HCT116 (cell line): ENCODE measurements around the gene NOXA1. TPM values are rescaled to one million over a fixed set of nuclear protein-coding genes. Genes with fewer than 3 reads are reported as not detected.

Experiments used
- EGR1 ChIP-seq: IDR thresholded peaks from 2 replicates; pipeline ENCODE4 v1.6.1; 2012; ENCODE audit warnings: low read depth
- FOSL1 ChIP-seq: IDR thresholded peaks from 2 replicates; pipeline ENCODE4 v1.6.1; 2012; ENCODE audit warnings: low read depth
- JUND ChIP-seq: IDR thresholded peaks from 2 replicates; pipeline ENCODE4 v1.6.1; 2012
- POLR2A ChIP-seq: IDR thresholded peaks from 2 replicates; pipeline ENCODE4 v1.7.0; 2011; ENCODE audit warnings: borderline replicate concordance; ENCODE audit not compliant: insufficient read depth, insufficient read length; ENCODE audit errors: extremely low read depth
- POLR2AphosphoS5 ChIP-seq: IDR thresholded peaks from 2 replicates; pipeline ENCODE4 v1.6.1; 2011; ENCODE audit warnings: mild to moderate bottlenecking, low read depth, low read length, moderate library complexity
- RAD21 ChIP-seq: IDR thresholded peaks from 2 replicates; pipeline ENCODE4 v1.6.1; 2012; ENCODE audit warnings: low read depth, mild to moderate bottlenecking
- ZFX ChIP-seq: fragments of 450-650 bp; IDR thresholded peaks from 2 replicates; pipeline ENCODE4 v1.6.1; 2017
- total RNA-seq: library from RNA; stranded (reverse); gene quantifications from one replicate; pipeline ENCODE4 v1.2.1, GENCODE V29; 2021; ENCODE audit not compliant: unreplicated experiment
- TF ChIP-seq, protein P1 (sequence below), 3 experiments: fragments of 200-600 bp in 1 of 3; sonication (generic) in 1 of 3; IDR thresholded peaks in 2 of 3; conservative IDR thresholded peaks in 1 of 3; 2 replicates each; pipeline ENCODE4 v1.5.1; 2012 to 2017; ENCODE audit warnings: low read depth in 2 of 3, low read length in 2 of 3, antibody characterized with exemption in 1 of 3, borderline replicate concordance in 1 of 3, control low read depth in 1 of 3, mild to moderate bottlenecking in 1 of 3, mixed read lengths in 1 of 3, mixed run types in 1 of 3, moderate library complexity in 1 of 3; ENCODE audit not compliant: insufficient read depth in 1 of 3
- TF ChIP-seq, protein P2 (sequence below): IDR thresholded peaks from 2 replicates; pipeline ENCODE4 v1.6.1; 2011; ENCODE audit warnings: mild to moderate bottlenecking, low read length, moderate library complexity; ENCODE audit not compliant: insufficient replicate concordance; ENCODE audit errors: extremely low read depth

The NOXA1 gene
- total RNA-seq, 1 experiment from 2014 or later, result 13.2 TPM

DNA sequence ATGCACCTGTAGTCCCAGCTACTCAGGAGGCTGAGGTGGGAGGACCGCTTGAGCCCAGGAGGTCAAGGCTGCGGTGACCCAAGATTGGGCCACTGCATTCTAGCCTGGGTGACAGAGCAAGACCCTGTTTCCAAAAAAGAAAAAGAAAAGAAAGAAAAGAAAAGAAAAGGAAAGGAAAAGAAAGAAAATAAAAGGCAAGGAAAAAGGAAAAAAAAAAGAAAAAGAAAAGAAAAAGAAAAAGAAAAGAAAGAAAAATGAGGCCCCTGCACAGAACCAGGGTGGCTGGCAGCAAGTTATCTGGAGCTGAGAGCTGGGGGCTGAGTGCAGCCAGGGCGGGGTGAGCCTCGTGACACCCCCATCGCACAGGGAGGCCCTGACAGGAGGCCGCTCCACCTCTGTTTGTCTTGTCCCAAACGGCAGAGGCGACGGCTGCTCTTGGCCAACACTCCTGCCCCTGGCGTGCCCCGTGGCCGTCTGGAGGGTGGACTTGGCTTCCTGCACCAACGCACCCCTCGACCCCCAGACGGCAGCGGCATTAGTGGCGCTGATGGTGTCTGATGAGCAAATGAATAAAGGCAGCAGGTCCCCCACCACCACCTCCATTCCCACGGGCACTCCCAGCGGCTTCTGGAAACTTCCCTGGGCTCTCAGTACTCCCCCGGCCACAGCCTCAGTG, 17.0 kb upstream of the NOXA1 start (continued):
- TF ChIP-seq, protein P1, sequence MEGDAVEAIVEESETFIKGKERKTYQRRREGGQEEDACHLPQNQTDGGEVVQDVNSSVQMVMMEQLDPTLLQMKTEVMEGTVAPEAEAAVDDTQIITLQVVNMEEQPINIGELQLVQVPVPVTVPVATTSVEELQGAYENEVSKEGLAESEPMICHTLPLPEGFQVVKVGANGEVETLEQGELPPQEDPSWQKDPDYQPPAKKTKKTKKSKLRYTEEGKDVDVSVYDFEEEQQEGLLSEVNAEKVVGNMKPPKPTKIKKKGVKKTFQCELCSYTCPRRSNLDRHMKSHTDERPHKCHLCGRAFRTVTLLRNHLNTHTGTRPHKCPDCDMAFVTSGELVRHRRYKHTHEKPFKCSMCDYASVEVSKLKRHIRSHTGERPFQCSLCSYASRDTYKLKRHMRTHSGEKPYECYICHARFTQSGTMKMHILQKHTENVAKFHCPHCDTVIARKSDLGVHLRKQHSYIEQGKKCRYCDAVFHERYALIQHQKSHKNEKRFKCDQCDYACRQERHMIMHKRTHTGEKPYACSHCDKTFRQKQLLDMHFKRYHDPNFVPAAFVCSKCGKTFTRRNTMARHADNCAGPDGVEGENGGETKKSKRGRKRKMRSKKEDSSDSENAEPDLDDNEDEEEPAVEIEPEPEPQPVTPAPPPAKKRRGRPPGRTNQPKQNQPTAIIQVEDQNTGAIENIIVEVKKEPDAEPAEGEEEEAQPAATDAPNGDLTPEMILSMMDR (IDR thresholded peaks at IDR 0.05 in 2 of 3, conservative IDR thresholded peaks at IDR 0.05 in 1 of 3; ENCODE audit: borderline replicate concordance in 1 of 3, insufficient read depth in 1 of 3, low read depth in 2 of 3, low read length in 2 of 3), result no peak
- TF ChIP-seq EGR1 (no peak), ZFX (no peak), FOSL1 (no peak), POLR2A (no peak), JUND (no peak), POLR2AphosphoS5 (no peak), RAD21 (no peak)
- TF ChIP-seq, protein P2, sequence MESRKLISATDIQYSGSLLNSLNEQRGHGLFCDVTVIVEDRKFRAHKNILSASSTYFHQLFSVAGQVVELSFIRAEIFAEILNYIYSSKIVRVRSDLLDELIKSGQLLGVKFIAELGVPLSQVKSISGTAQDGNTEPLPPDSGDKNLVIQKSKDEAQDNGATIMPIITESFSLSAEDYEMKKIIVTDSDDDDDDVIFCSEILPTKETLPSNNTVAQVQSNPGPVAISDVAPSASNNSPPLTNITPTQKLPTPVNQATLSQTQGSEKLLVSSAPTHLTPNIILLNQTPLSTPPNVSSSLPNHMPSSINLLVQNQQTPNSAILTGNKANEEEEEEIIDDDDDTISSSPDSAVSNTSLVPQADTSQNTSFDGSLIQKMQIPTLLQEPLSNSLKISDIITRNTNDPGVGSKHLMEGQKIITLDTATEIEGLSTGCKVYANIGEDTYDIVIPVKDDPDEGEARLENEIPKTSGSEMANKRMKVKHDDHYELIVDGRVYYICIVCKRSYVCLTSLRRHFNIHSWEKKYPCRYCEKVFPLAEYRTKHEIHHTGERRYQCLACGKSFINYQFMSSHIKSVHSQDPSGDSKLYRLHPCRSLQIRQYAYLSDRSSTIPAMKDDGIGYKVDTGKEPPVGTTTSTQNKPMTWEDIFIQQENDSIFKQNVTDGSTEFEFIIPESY, result no peak
